Esophagus muscularis mucosa (tissue), 3 donors: ENCODE results near the gene CLRN3.

Experiments used
- CTCF ChIP-seq, 3 experiments: fragments of 200-600 bp in 2 of 3; fragments of 450-650 bp in 1 of 3; sonication (generic) in 2 of 3; IDR thresholded peaks; one replicate each; pipeline ENCODE4 v1.5.1; 2017 to 2019; ENCODE audit warnings: antibody characterized with exemption in 3 of 3, mild to moderate bottlenecking in 2 of 3, moderate library complexity in 1 of 3
- POLR2A ChIP-seq: fragments of 450-650 bp; IDR thresholded peaks from one replicate; pipeline ENCODE4 v1.6.1; 2017; ENCODE audit warnings: antibody characterized with exemption, moderate library complexity, mild to moderate bottlenecking, low read depth

- no peak for TF ChIP-seq CTCF (IDR thresholded peaks at IDR 0.05)
- no peak for TF ChIP-seq POLR2A
These were observed 14.2 kb downstream of the CLRN3 start for GRCh38 chr10:127878475-127879055.
